Coronary artery (tissue), 2 donors: Measurements from ENCODE around the gene BICDL1.
"Not testable (repeated sequence)": the region's sequence is repeated elsewhere in the genome, so short reads cannot be mapped to it uniquely, and the experiment has no call there.

Experiments
- DNase-seq: peaks from one replicate; pipeline ENCODE4 v3.0.0-alpha.2; 2017; ENCODE audit warnings: low spot score
- H3K27ac ChIP-seq, 2 donors: fragments of 200-600 bp; sonication (generic); one replicate each; pipeline ENCODE4 v1.5.1; 2016 to 2019
- H3K4me3 ChIP-seq: fragments of 200-600 bp; sonication (generic); 2 replicates; pipeline ENCODE4 v1.5.1; 2016; ENCODE audit warnings: mild to moderate bottlenecking, moderate library complexity
- CTCF ChIP-seq: fragments of 200-600 bp; sonication (generic); IDR thresholded peaks from one replicate; pipeline ENCODE4 v1.5.1; 2019; ENCODE audit warnings: antibody characterized with exemption

The BICDL1 gene

DNA sequence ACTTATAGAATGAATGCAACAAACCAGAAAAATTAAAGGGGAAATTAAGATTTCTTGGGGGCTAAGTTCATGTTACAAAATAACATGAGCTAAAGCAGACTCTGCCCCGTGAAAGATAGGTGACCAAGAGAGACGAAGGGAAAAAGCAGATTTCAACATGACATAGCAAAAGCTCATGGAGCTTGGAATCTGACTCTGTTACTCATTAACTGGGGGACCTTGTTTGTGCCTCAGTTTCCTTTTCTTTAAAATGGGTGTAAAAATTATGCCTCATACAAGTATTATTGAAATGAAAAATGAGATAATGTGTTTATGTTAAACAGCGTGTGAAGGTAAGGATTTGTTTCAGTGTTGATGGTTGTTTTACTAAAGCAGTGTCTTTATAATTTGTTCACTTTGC lies 11.5 kb downstream of the BICDL1 start:
- no peak for TF ChIP-seq CTCF
- no peak for DNase-seq
- Histone ChIP-seq H3K27ac (no peak overlapping the region), H3K4me3 (no peak overlapping the region)

DNA sequence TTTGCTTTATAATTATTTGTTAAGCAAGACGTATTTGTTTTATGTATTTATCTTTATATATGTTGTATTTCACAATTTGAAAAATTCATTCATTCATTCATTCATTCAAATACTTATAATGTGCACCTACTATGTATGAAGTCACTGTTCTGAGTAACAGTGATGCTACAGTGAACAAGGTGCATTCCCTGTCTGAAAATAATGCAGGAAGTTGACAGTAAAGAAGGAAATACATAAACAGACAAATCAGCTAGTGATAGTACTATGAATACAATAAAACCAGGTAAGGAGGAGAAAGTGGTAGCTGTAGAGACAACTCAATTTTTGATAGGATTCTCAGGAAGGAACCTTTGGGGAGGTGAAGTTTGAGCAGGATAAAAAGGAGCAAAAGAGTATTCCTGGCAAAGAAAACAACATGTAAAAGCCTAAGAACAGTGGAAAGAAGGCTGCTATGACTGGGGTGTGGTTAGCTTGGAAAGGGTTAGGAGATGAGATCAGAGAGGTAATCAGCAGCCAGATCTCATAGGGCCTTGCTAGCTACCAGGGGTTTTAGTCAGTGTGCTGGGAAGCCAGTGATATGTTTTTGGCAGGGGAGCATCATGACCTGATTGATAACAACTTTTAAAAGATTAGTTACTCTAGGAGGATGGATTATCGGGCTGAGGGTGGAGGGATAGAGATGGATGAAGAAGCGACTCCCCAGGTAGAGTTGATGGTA lies 17.4 kb downstream of the BICDL1 start:
- no peak overlapping the region for H3K27ac ChIP-seq
- no peak for TF ChIP-seq CTCF
- no peak overlapping the region for H3K4me3 ChIP-seq
- DNase-seq = no peak

DNA sequence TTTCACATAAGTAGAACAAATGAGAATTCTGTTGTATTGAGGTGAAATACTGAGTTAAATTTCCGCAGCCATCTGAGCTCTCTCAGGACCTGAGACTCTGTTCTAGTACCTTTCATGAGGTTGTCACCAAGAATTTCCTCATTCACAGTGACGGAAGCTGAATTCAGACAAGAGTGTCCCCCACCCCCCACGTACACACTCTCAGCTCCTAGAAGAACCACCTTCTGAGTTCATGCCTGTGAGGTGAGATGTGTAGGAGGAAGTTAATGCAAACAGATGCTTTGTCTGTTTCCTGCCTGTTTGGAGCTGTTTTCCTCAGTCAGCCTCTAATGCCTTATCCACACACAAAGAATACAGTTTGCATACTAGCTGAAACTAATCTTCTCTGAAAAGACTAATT lies 18.2 kb downstream of the BICDL1 start:
- DNase-seq = no peak
- Histone ChIP-seq H3K27ac (no peak overlapping the region), H3K4me3 (no peak overlapping the region)
- no peak for TF ChIP-seq CTCF

DNA sequence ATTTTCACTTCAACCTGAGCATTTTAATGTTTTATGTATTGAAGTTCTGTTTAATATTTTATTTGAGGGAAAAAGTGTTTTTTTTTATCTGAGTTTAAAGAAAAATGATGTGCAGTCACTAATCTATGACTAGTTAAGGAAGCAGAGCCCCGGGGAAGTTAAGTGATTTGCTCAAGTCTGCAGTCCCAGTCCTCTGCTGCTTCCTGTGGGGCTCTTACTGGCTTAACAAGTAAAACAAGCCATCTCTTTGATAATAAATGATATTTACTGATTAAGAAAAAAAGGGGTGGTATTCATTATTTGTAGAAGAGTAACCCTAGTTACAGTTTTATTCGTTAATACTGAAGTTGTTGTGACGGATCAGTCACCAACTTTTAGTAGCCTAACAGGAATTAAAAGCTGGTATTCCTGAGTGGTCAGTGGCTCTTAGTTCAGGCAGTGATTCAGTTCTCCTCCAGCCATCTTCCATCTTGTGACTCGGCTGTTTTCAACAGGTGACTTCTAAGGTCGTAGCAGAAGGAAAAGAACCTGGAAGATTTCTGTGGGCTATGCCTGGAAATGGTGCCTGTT lies 21.7 kb downstream of the BICDL1 start:
- Histone ChIP-seq H3K27ac (no peak overlapping the region), H3K4me3 (no peak overlapping the region)
- no peak for DNase-seq
- TF ChIP-seq CTCF = no peak

DNA sequence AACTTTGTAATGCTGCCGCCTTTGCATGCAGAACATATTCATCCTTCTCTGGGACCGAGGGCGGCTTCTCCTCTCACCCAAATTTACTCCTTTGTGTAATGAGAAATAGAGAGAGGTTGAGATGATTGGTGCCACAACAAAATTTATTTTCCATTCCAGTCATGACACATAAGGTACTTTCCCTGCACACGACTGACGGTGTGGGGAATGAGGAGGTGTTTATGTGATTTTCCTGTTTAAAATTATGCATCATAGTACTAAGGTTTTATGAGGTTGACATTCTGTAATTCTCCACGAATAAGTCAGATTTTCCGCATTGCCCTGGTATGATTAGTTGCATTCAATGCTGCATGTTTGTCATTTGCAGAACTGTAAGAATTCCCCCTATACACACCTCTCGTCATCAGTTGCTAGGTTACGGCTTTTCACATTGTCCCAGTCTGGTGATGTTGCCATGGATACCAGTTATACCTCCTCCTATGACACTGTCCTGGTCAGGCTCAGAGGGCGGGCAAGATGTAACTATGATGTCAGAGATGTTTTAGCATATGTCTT lies 23.1 kb downstream of the BICDL1 start:
- DNase-seq = no peak
- H3K27ac ChIP-seq = no peak overlapping the region

GRCh38 chr12:120013659-120014380 lies 24.8 kb downstream of the BICDL1 start:
- Histone ChIP-seq H3K4me3 (no peak overlapping the region), H3K27ac (no peak overlapping the region)
- no peak for TF ChIP-seq CTCF
- no peak for DNase-seq

More for the DNA sequence above, 23.1 kb downstream of the BICDL1 start:
- no peak for TF ChIP-seq CTCF
- no peak overlapping the region for H3K4me3 ChIP-seq

DNA sequence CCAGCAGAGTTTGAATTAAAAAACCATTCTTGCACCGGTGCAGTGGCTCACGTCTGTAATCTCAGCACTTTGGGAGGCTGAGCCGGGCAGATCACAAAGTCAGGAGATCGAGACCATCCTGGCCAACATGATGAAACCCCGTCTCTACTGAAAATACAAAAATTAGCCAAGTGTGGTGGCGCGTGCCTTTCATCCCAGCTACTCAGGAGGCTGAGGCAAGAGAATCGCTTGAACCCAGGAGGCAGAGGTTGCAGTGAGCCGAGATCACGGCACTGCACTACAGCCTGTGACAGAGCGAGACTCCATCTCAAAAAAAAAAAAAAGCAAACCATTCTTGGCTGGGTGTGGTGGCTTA lies 25.3 kb downstream of the BICDL1 start:
- not testable (repeated sequence) for DNase-seq, H3K4me3 ChIP-seq, H3K27ac ChIP-seq
